Dermis lymphatic vessel endothelial cell (primary cell): Measurements from ENCODE around the gene SLCO1A2. TPM values are rescaled to one million over a fixed set of nuclear protein-coding genes. Genes with fewer than 3 reads are reported as not detected.

Experiments used
- total RNA-seq: library from RNA; depleted of rRNA; stranded (reverse); fragments of >200 nt; gene quantifications from 2 replicates; pipeline ENCODE4 v1.2.1, GENCODE V29; 2014

SLCO1A2 gene, protein sequence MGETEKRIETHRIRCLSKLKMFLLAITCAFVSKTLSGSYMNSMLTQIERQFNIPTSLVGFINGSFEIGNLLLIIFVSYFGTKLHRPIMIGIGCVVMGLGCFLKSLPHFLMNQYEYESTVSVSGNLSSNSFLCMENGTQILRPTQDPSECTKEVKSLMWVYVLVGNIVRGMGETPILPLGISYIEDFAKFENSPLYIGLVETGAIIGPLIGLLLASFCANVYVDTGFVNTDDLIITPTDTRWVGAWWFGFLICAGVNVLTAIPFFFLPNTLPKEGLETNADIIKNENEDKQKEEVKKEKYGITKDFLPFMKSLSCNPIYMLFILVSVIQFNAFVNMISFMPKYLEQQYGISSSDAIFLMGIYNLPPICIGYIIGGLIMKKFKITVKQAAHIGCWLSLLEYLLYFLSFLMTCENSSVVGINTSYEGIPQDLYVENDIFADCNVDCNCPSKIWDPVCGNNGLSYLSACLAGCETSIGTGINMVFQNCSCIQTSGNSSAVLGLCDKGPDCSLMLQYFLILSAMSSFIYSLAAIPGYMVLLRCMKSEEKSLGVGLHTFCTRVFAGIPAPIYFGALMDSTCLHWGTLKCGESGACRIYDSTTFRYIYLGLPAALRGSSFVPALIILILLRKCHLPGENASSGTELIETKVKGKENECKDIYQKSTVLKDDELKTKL
- total RNA-seq: not detected in 2 replicates

DNA sequence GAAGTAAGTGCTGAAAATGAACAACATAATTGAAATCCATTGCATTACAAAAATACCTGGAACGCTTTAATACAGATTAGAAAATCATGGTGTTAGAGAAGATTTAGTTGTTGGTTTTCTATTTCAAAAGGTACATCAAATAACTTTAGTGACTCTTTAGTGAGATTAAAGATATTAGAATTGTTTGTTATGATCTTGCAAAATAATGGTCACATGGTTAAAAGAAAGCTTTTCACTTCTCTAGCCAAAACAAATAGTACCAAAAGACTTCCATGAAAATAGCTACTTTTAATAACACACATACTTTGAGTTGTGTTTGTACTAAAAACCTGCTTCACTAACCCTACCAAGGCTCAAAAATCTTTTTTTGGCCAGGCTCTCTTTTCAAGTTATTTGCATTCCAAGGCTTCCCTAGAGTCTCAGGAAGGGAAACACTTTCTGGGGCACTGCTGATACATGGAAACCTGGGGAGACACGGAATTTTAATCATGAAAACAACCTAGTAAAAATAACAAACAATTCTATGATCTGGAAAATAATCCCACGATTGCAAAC is at the start of gene SLCO1A2:
Gene SLCO1A2 (minus strand): TSS at position 147 of the 555 bp plus-strand sequence. CDS start 270 bp downstream, outside the sequence.

DNA sequence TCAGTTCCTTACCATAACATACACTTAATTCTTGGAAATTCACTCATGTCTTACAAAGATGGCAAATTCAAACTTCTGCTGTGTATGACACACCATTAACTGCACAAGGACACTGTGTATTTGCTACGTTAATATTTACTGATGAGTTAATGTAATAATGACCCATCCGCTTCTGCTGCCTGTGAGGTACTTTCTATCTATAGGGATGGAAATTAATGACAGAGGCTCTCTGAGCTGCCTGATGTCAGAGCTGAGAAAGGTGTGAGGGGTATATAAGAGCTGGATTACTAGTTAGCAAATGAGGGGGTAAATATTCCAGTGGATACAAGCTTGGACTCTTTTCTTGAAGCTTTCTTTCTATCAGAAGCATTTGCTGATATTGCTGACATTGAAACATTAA is 37.9 kb upstream of the SLCO1A2 start, which contains the start of gene IAPP:
Gene IAPP (plus strand): TSS at position 301 of the 400 bp plus-strand sequence. CDS start 450 bp downstream, outside the sequence.

Other genes starting within 250 kb of the SLCO1A2 start
- gene SLCO1B1, start 203.7 kb downstream of the SLCO1A2 start, total RNA-seq: not detected in 2 replicates
- gene IAPP, start 38.0 kb upstream of the SLCO1A2 start, total RNA-seq: not detected in 2 replicates
- 6.7 and 7.0 TPM in 2 replicates for gene PYROXD1, start 102.7 kb upstream of the SLCO1A2 start, total RNA-seq
- gene RECQL, start 166.7 kb upstream of the SLCO1A2 start, total RNA-seq: 94.9 and 111 TPM in 2 replicates
- gene GOLT1B, start 166.9 kb upstream of the SLCO1A2 start, total RNA-seq: 17.4 and 23.2 TPM in 2 replicates
- under 0.01 and 0.22 TPM in 2 replicates for gene SPX, start 191.4 kb upstream of the SLCO1A2 start, total RNA-seq